ENCODE data around the gene MGAT4A.

Gene MGAT4A

DNA sequence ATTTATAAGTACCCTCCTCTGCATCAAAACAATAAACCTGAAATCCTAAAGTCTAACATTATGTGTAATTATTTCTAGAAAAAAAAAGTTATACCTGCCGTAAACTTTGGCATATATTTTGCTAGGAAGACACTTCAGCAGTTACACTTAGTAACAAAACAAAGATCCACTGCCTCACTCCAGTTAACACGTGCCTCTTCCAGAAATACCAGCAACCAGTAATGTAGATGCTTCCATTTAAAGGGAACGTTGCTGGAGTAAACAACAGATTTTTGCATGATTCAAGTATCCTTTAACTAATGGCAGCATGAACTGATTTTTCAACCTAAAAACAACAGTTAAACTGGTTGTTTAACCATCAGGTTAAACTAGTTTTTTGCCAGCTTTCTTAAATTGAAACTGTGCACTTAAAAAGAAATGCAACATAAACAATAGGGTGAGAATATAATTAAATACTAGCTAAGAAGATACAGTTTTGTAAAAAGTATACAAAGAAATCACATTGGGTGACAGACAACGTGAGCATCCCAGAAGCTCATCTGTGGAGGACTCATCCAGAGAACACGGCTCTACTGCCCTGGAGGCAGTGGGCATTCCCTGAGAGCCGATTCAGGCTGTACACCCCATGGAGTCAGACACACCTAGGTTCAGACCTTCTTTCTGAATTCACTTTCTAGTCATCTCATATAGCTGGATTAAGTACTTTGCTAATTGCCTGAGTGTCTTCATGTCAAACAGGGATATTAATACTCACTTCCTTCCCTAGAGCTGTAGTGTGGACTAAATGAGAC is 22.3 kb downstream of the MGAT4A start:
- Histone ChIP-seq H3K4me1 (ENCODE audit: insufficient read depth, low read length, poor library complexity, severe bottlenecking) (peaks cover 53% of the 10 kb centered on the region), H3K4me2 (ENCODE audit: low read depth, low read length, poor library complexity, severe bottlenecking) (peak overlapping the region; percentile 61)
- TF ChIP-seq, protein P1, sequence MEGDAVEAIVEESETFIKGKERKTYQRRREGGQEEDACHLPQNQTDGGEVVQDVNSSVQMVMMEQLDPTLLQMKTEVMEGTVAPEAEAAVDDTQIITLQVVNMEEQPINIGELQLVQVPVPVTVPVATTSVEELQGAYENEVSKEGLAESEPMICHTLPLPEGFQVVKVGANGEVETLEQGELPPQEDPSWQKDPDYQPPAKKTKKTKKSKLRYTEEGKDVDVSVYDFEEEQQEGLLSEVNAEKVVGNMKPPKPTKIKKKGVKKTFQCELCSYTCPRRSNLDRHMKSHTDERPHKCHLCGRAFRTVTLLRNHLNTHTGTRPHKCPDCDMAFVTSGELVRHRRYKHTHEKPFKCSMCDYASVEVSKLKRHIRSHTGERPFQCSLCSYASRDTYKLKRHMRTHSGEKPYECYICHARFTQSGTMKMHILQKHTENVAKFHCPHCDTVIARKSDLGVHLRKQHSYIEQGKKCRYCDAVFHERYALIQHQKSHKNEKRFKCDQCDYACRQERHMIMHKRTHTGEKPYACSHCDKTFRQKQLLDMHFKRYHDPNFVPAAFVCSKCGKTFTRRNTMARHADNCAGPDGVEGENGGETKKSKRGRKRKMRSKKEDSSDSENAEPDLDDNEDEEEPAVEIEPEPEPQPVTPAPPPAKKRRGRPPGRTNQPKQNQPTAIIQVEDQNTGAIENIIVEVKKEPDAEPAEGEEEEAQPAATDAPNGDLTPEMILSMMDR (conservative IDR thresholded peaks at IDR 0.05; ENCODE audit: low read length) = no peak
- no peak for TF ChIP-seq EZH2phosphoT487 (IDR thresholded peaks at IDR 0.05; ENCODE audit: borderline replicate concordance)

DNA sequence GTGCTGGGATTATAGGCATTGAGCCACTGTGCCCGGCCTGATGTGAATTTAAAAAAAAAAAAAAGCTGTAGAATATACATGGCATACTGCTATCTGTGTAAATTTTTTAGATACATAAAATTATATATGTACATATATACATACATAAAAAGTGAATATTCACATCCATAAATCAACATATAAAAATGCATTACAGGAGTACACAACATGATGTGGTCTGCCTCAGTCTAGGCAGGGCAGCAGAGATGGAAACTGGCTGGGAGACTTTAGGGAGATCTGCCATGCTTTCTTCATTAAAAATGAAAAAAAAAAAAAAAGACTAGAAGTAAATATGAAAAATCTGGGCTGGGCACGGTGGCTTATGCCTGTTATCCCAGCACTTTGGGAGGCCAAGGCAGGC is 24.3 kb downstream of the MGAT4A start:
- no peak overlapping the region for H3K4me2 ChIP-seq (ENCODE audit: low read depth, low read length, poor library complexity, severe bottlenecking)
- H2AFZ ChIP-seq (ENCODE audit: low read length) = no peak overlapping the region
- no peak overlapping the region for H3K4me3 ChIP-seq (ENCODE audit: low read length, poor library complexity, severe bottlenecking)
- H3K27me3 ChIP-seq (ENCODE audit: insufficient read depth, low read length, poor library complexity, severe bottlenecking) = no peaks in the 10 kb centered on the region
- TF ChIP-seq EZH2phosphoT487 (IDR thresholded peaks at IDR 0.05; ENCODE audit: borderline replicate concordance) = no peak
- TF ChIP-seq, protein P1 (conservative IDR thresholded peaks at IDR 0.05; ENCODE audit: low read length) = no peak
- H3K9me3 ChIP-seq (ENCODE audit: insufficient read depth, low read depth, low read length) = no peaks in the 10 kb centered on the region
- peaks cover 56% of the 10 kb centered on the region for H3K4me1 ChIP-seq (ENCODE audit: insufficient read depth, low read length, poor library complexity, severe bottlenecking)
- peaks cover 54% of the 10 kb centered on the region for H3K79me2 ChIP-seq (ENCODE audit: insufficient read depth, low read length)
- no peaks in the 10 kb centered on the region for H4K20me1 ChIP-seq (ENCODE audit: insufficient read depth, low read length, poor library complexity, severe bottlenecking)
- peaks cover 13% of the 10 kb centered on the region; the same call in 1 of the 2 replicates for H3F3A ChIP-seq (ENCODE audit: low read depth)
- H3K9ac ChIP-seq (ENCODE audit: low read depth, low read length, poor library complexity, severe bottlenecking) = no peak overlapping the region
- no peaks in the 10 kb centered on the region for H3K36me3 ChIP-seq (ENCODE audit: insufficient read depth, low read length)
- H3K9me2 ChIP-seq (replicated peaks; ENCODE audit: low read depth, low read length) = no peaks in the 10 kb centered on the region

More for the DNA sequence above, 22.3 kb downstream of the MGAT4A start:
- no peaks in the 10 kb centered on the region for H3K9me2 ChIP-seq (replicated peaks; ENCODE audit: low read depth, low read length)
- H4K20me1 ChIP-seq (ENCODE audit: insufficient read depth, low read length, poor library complexity, severe bottlenecking) = no peaks in the 10 kb centered on the region
- no peak overlapping the region for H3K4me3 ChIP-seq (ENCODE audit: low read length, poor library complexity, severe bottlenecking)
- no peaks in the 10 kb centered on the region for H3K36me3 ChIP-seq (ENCODE audit: insufficient read depth, low read length)
- H2AFZ ChIP-seq (ENCODE audit: low read length) = no peak overlapping the region
- peaks cover 58% of the 10 kb centered on the region for H3K79me2 ChIP-seq (ENCODE audit: insufficient read depth, low read length)
- H3K9me3 ChIP-seq (ENCODE audit: insufficient read depth, low read depth, low read length) = no peaks in the 10 kb centered on the region
- peaks cover 13% of the 10 kb centered on the region; the same call in 1 of the 2 replicates for H3F3A ChIP-seq (ENCODE audit: low read depth)
- H3K27me3 ChIP-seq (ENCODE audit: insufficient read depth, low read length, poor library complexity, severe bottlenecking) = no peaks in the 10 kb centered on the region
- H3K9ac ChIP-seq (ENCODE audit: low read depth, low read length, poor library complexity, severe bottlenecking) = no peak overlapping the region

DNA sequence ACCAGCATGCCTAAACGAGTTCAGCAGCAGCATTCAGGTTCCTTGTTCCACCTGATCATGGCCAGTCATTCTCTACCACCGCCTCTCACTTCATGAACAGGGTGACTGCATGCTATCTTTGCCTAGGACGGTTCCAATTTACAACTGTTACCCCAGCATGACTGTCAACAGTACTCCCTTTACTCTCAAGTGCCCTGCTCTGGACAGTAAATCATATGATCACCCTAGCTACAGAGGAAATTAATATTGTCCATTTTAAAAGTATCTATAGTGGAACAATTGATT is 25.7 kb downstream of the MGAT4A start:
- no peaks in the 10 kb centered on the region for H4K20me1 ChIP-seq (ENCODE audit: insufficient read depth, low read length, poor library complexity, severe bottlenecking)
- H2AFZ ChIP-seq (ENCODE audit: low read length) = no peak overlapping the region
- 0 out of 2 replicates have a peak, but pooled peaks cover 6% of the 10 kb centered on the region for H3F3A ChIP-seq (ENCODE audit: low read depth)
- no peak overlapping the region for H3K4me2 ChIP-seq (ENCODE audit: low read depth, low read length, poor library complexity, severe bottlenecking)
- no peaks in the 10 kb centered on the region for H3K9me2 ChIP-seq (replicated peaks; ENCODE audit: low read depth, low read length)
- no peaks in the 10 kb centered on the region for H3K36me3 ChIP-seq (ENCODE audit: insufficient read depth, low read length)
- no peak overlapping the region for H3K4me3 ChIP-seq (ENCODE audit: low read length, poor library complexity, severe bottlenecking)
- peaks cover 45% of the 10 kb centered on the region for H3K4me1 ChIP-seq (ENCODE audit: insufficient read depth, low read length, poor library complexity, severe bottlenecking)
- no peak overlapping the region for H3K9ac ChIP-seq (ENCODE audit: low read depth, low read length, poor library complexity, severe bottlenecking)
- peaks cover 54% of the 10 kb centered on the region for H3K79me2 ChIP-seq (ENCODE audit: insufficient read depth, low read length)
- H3K9me3 ChIP-seq (ENCODE audit: insufficient read depth, low read depth, low read length) = no peaks in the 10 kb centered on the region
- H3K27me3 ChIP-seq (ENCODE audit: insufficient read depth, low read length, poor library complexity, severe bottlenecking) = no peaks in the 10 kb centered on the region
- TF ChIP-seq, protein P1 (conservative IDR thresholded peaks at IDR 0.05; ENCODE audit: low read length) = no peak
- no peak for TF ChIP-seq EZH2phosphoT487 (IDR thresholded peaks at IDR 0.05; ENCODE audit: borderline replicate concordance)

All from Loucy (cell line).